AG04449 (cell line): ENCODE results near the gene CACNA1B.

ENCODE experiments used
- CTCF ChIA-PET: fragments of 350-600 bp; formaldehyde crosslinking; extraction: SDS; loops from one replicate; lab custom pipeline; 2021; ENCODE audit warnings: antibody characterized with exemption; lab: Yijun Ruan, JAX
- POLR2A ChIA-PET: fragments of 400-600, 350-600 bp; formaldehyde crosslinking; extraction: SDS; loops from one replicate; lab custom pipeline; 2020; ENCODE audit warnings: antibody characterized with exemption, inconsistent platforms; lab: Yijun Ruan, JAX
- DNase-seq: peaks from one replicate; pipeline ENCODE4 v3.0.0-alpha.2; 2010; ENCODE audit warnings: low read depth, low spot score
- H3K4me3 ChIP-seq: 2 replicates; pipeline ENCODE4 v1.5.1; 2011; ENCODE audit warnings: low read depth, mild to moderate bottlenecking, control low read depth, low read length
- CTCF ChIP-seq: IDR thresholded peaks from one replicate; pipeline ENCODE4 v1.5.1; 2011; ENCODE audit warnings: mild to moderate bottlenecking, moderate library complexity, low read length, control low read depth, inconsistent platforms; ENCODE audit not compliant: insufficient read depth; ENCODE audit errors: missing control alignments

Gene CACNA1B

GRCh38 chr9:138114501-138115245, 237.1 kb downstream of the CACNA1B start:
- CTCF ChIA-PET = no interaction called here
- POLR2A ChIA-PET = no interaction called here
- no peak for TF ChIP-seq CTCF
- H3K4me3 ChIP-seq = no peak overlapping the region
- DNase-seq = no peak

GRCh38 chr9:138115506-138115905, 237.9 kb downstream of the CACNA1B start:
- no peak for DNase-seq
- CTCF ChIA-PET = no interaction called here
- no peak overlapping the region for H3K4me3 ChIP-seq
- TF ChIP-seq CTCF = no peak
- POLR2A ChIA-PET = no interaction called here

GRCh38 chr9:138116521-138116920, 238.9 kb downstream of the CACNA1B start:
- no peak for DNase-seq
- ChIA-PET POLR2A (no interaction called here), CTCF (no interaction called here)
- H3K4me3 ChIP-seq = no peak overlapping the region
- no peak for TF ChIP-seq CTCF

- ChIA-PET POLR2A (no interaction called here), CTCF (no interaction called here)
- no peak overlapping the region for H3K4me3 ChIP-seq
- no peak for DNase-seq
- TF ChIP-seq CTCF = no peak
Observed at GRCh38 chr9:138117101-138117750, 239.6 kb downstream of the CACNA1B start.

- CTCF ChIA-PET = no interaction called here
Observed at GRCh38 chr9:138117836-138118235, 240.3 kb downstream of the CACNA1B start.

More at GRCh38 chr9:138117836-138118235, 240.3 kb downstream of the CACNA1B start:
- no peak for DNase-seq
- no peak overlapping the region for H3K4me3 ChIP-seq
- TF ChIP-seq CTCF = no peak
- POLR2A ChIA-PET = no interaction called here
